Panc1 (cell line): ENCODE data around the gene VPS41. TPM values are rescaled to one million over a fixed set of nuclear protein-coding genes. Genes with fewer than 3 reads are reported as not detected.

Source experiments
- ATAC-seq: fragments of 200-7000 bp; cut with Tn5 transposase; 2 replicates; pipeline ENCODE4 v1.9.1; 2020; ENCODE audit warnings: mild to moderate bottlenecking, moderate library complexity
- BruUV-seq: library from RNA; stranded (reverse); fragments of 400-500 nt; replicated peaks from 2 replicates; lab custom pipeline; 2021; lab: Mats Ljungman, UMichigan
- CTCF ChIA-PET: fragments of 300-600 bp; sonication (Branson Sonifier 250); formaldehyde crosslinking; loops from one replicate; lab custom pipeline; 2022; ENCODE audit warnings: antibody characterized with exemption; lab: Charles Lee
- POLR2A ChIA-PET: fragments of 300-600 bp; sonication (Branson Sonifier 250); formaldehyde crosslinking; loops from one replicate; lab custom pipeline; 2022; ENCODE audit warnings: antibody characterized with exemption; lab: Charles Lee
- DNase-seq: peaks from one replicate; pipeline ENCODE4 v3.0.0-alpha.2; 2010; ENCODE audit warnings: low read depth, low spot score
- H3K27ac ChIP-seq: 2 replicates; pipeline ENCODE4 v1.5.1; 2011; ENCODE audit warnings: mild to moderate bottlenecking, low read length, inconsistent platforms
- H3K27me3 ChIP-seq: fragments of 200-500 bp; sonication (Bioruptor generic); 2 replicates; pipeline ENCODE4 v1.6.0; 2014; ENCODE audit warnings: low read length, inconsistent platforms; ENCODE audit not compliant: control insufficient read depth, insufficient read depth
- H3K36me3 ChIP-seq: fragments of 200-500 bp; sonication (Bioruptor generic); 2 replicates; pipeline ENCODE4 v1.5.1; 2014; ENCODE audit warnings: inconsistent platforms, mild to moderate bottlenecking, low read length, moderate library complexity; ENCODE audit not compliant: control insufficient read depth, insufficient read depth
- H3K4me1 ChIP-seq: 2 replicates; pipeline ENCODE4 v1.5.1; 2011; ENCODE audit warnings: inconsistent platforms, mild to moderate bottlenecking, low read length, moderate library complexity; ENCODE audit not compliant: control insufficient read depth, insufficient read depth
- H3K4me3 ChIP-seq, 2 experiments: 2 replicates each; pipeline ENCODE4 v1.5.1; 2011 to 2012; ENCODE audit warnings: low read depth in 2 of 2, low read length in 2 of 2, mild to moderate bottlenecking in 2 of 2, inconsistent platforms in 1 of 2, moderate library complexity in 1 of 2
- H3K9me3 ChIP-seq: fragments of 200-500 bp; sonication (Bioruptor generic); 2 replicates; pipeline ENCODE4 v1.5.1; 2014; ENCODE audit warnings: low read depth, mild to moderate bottlenecking, inconsistent platforms, low read length, moderate library complexity; ENCODE audit not compliant: control insufficient read depth, insufficient read depth
- CTCF ChIP-seq: fragments of 450-650 bp; IDR thresholded peaks from 2 replicates; pipeline ENCODE4 v1.5.1; 2017; ENCODE audit warnings: mild to moderate bottlenecking
- POLR2AphosphoS5 ChIP-seq: IDR thresholded peaks from 2 replicates; pipeline ENCODE4 v1.6.1; 2012; ENCODE audit warnings: mild to moderate bottlenecking, low read depth, low read length, moderate library complexity
- SIN3A ChIP-seq: IDR thresholded peaks from 2 replicates; pipeline ENCODE4 v1.6.1; 2012; ENCODE audit warnings: low read depth, mild to moderate bottlenecking, low read length, moderate library complexity, borderline replicate concordance; ENCODE audit not compliant: insufficient read depth
- TCF7L2 ChIP-seq: IDR thresholded peaks from 2 replicates; pipeline ENCODE4 v1.6.1; 2011; ENCODE audit warnings: mild to moderate bottlenecking, low read depth, low read length, inconsistent platforms
- in situ Hi-C: cut with HindIII; loops from 2 replicates; pipeline ENCODE4 v1.10.0; 2016; ENCODE audit warnings: low sequenced_read_pairs, low pct_unique_long_range_greater_than_20kb
- intact Hi-C: fragments of 100-400 bp; cut with micrococcal nuclease; formaldehyde crosslinking; loops from one replicate; pipeline ENCODE4 v1.10.0; 2022; ENCODE audit not compliant: unreplicated experiment
- total RNA-seq: library from RNA; stranded (reverse); gene quantifications from one replicate; pipeline ENCODE4 v1.2.1, GENCODE V29; 2021; ENCODE audit not compliant: unreplicated experiment
- TF ChIP-seq, protein P1 (sequence below), 2 experiments: IDR thresholded peaks; 2 replicates each; pipeline ENCODE4 v1.6.1; 2011 to 2012; ENCODE audit warnings: low read depth in 2 of 2, control low read depth in 1 of 2, low read length in 1 of 2, mild to moderate bottlenecking in 1 of 2, moderate library complexity in 1 of 2; ENCODE audit not compliant: insufficient read depth in 1 of 2

VPS41 gene
- total RNA-seq, 1 experiment from 2014 or later = 127 TPM

DNA sequence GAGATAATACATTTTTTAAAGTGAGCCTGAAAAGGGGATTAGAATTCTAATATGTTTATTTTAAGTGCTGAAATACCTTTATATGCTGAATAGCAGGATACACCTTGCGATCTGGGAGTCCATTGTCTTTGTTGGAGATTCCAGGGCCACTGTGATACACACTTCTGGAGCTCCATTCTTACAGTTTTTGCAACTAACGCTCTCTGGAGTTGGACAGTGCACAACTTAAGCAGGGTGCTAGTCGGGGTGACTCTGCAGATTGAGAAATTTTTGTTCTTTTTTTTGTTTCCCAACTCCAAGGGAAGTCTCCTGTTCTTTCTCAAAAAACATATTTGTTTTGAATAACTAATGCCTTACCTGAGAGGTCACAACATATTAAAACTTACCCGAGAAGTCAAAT lies 45.0 kb upstream of the VPS41 start:
- DNase-seq = no peak
- no peak for ATAC-seq
- intact Hi-C loops (no loop called here), in situ Hi-C loops (no loop called here)
- TF ChIP-seq SIN3A (no peak), POLR2AphosphoS5 (no peak)
- TF ChIP-seq, protein P1, sequence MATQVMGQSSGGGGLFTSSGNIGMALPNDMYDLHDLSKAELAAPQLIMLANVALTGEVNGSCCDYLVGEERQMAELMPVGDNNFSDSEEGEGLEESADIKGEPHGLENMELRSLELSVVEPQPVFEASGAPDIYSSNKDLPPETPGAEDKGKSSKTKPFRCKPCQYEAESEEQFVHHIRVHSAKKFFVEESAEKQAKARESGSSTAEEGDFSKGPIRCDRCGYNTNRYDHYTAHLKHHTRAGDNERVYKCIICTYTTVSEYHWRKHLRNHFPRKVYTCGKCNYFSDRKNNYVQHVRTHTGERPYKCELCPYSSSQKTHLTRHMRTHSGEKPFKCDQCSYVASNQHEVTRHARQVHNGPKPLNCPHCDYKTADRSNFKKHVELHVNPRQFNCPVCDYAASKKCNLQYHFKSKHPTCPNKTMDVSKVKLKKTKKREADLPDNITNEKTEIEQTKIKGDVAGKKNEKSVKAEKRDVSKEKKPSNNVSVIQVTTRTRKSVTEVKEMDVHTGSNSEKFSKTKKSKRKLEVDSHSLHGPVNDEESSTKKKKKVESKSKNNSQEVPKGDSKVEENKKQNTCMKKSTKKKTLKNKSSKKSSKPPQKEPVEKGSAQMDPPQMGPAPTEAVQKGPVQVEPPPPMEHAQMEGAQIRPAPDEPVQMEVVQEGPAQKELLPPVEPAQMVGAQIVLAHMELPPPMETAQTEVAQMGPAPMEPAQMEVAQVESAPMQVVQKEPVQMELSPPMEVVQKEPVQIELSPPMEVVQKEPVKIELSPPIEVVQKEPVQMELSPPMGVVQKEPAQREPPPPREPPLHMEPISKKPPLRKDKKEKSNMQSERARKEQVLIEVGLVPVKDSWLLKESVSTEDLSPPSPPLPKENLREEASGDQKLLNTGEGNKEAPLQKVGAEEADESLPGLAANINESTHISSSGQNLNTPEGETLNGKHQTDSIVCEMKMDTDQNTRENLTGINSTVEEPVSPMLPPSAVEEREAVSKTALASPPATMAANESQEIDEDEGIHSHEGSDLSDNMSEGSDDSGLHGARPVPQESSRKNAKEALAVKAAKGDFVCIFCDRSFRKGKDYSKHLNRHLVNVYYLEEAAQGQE (IDR thresholded peaks at IDR 0.05; ENCODE audit: insufficient read depth in 1 of 2, low read depth in 2 of 2, low read length in 1 of 2) = no peak
- no peak overlapping the region for H3K4me3 ChIP-seq
- H3K9me3 ChIP-seq = no peaks in the 10 kb centered on the region
- H3K27ac ChIP-seq = no peak overlapping the region
- POLR2A ChIA-PET = no interaction called here
- CTCF ChIA-PET = no interaction called here
- no TSS peak for BruUV-seq
- H3K36me3 ChIP-seq = no peaks in the 10 kb centered on the region
- H3K4me1 ChIP-seq = no peaks in the 10 kb centered on the region
- peaks cover 13% of the 10 kb centered on the region for H3K27me3 ChIP-seq

- no peak for TF ChIP-seq POLR2AphosphoS5
- TF ChIP-seq TCF7L2 = no peak
- no peak for TF ChIP-seq CTCF
- TF ChIP-seq, protein P1 (IDR thresholded peaks at IDR 0.05; ENCODE audit: insufficient read depth in 1 of 2, low read depth in 2 of 2, low read length in 1 of 2) = no peak
- no peak for TF ChIP-seq SIN3A
- DNase-seq (no peak), ATAC-seq (no peak)
- Histone ChIP-seq H3K9me3 (no peaks in the 10 kb centered on the region), H3K27ac (no peak overlapping the region), H3K27me3 (peaks cover 13% of the 10 kb centered on the region), H3K4me3 (no peak overlapping the region), H3K4me1 (no peaks in the 10 kb centered on the region), H3K36me3 (no peaks in the 10 kb centered on the region)
- BruUV-seq = no TSS peak
- ChIA-PET CTCF (no interaction called here), POLR2A (no interaction called here)
- in situ Hi-C loops (no loop called here), intact Hi-C loops (no loop called here)
Measured at GRCh38 chr7:38953227-38953626, 44.2 kb upstream of the VPS41 start.
